ENCODE data around the gene JMJD6. TPM values are rescaled to one million over a fixed set of nuclear protein-coding genes. Genes with fewer than 3 reads are reported as not detected.

Gene JMJD6
- total RNA-seq, 1 donor from 2014 or later = 11.7 TPM

GRCh38 chr17:76679239-76679638 is 47.2 kb downstream of the JMJD6 start:
- DNase-seq (ENCODE audit: low read depth in 2 of 2) = no peak

- DNase-seq (ENCODE audit: low read depth in 2 of 2) = no peak
These were observed 48.1 kb downstream of the JMJD6 start for GRCh38 chr17:76678330-76678729.

GRCh38 chr17:76677406-76677805 is 49.0 kb downstream of the JMJD6 start:
- no peak for DNase-seq (ENCODE audit: low read depth in 2 of 2)

GRCh38 chr17:76676629-76677028 is 49.8 kb downstream of the JMJD6 start:
- DNase-seq (ENCODE audit: low read depth in 2 of 2) = no peak

GRCh38 chr17:76675648-76676047 is 50.8 kb downstream of the JMJD6 start:
- no peak for DNase-seq (ENCODE audit: low read depth in 2 of 2)

GRCh38 chr17:76674600-76674999 is 51.8 kb downstream of the JMJD6 start:
- DNase-seq (ENCODE audit: low read depth in 2 of 2) = no peak

GRCh38 chr17:76673729-76674128 is 52.7 kb downstream of the JMJD6 start:
- DNase-seq (ENCODE audit: low read depth in 2 of 2) = no peak

GRCh38 chr17:76672892-76673291 is 53.5 kb downstream of the JMJD6 start:
- DNase-seq (ENCODE audit: low read depth in 2 of 2) = no peak

- DNase-seq (ENCODE audit: low read depth in 2 of 2) = peak in 1 of 2 donors; percentile 26
These were observed 54.0 kb downstream of the JMJD6 start for GRCh38 chr17:76672270-76672851.

- no peak for DNase-seq (ENCODE audit: low read depth in 2 of 2)
These were observed 54.5 kb downstream of the JMJD6 start for GRCh38 chr17:76671912-76672262.

GRCh38 chr17:76671123-76671911 is 55.1 kb downstream of the JMJD6 start:
- peak; percentile 100 for DNase-seq (ENCODE audit: low read depth in 2 of 2)

GRCh38 chr17:76670718-76671122 is 55.7 kb downstream of the JMJD6 start:
- no peak for DNase-seq (ENCODE audit: low read depth in 2 of 2)

- peak in 1 of 2 donors; percentile 19 for DNase-seq (ENCODE audit: low read depth in 2 of 2)
These were observed 56.2 kb downstream of the JMJD6 start for GRCh38 chr17:76670020-76670717.

Other genes with a start within 250 kb of the JMJD6 start
- 11.7 and 17.3 TPM in 2 replicates for gene RHBDF2, start 225.2 kb downstream of the JMJD6 start, total RNA-seq
- 1.8 and 2.5 TPM in 2 replicates for gene CYGB, start 188.9 kb downstream of the JMJD6 start, total RNA-seq
- 0.39 and 0.89 TPM in 2 replicates for gene PRCD, start 186.6 kb downstream of the JMJD6 start, total RNA-seq
- gene ST6GALNAC2, start 140.7 kb downstream of the JMJD6 start, total RNA-seq = 0.13 and 0.25 TPM in 2 replicates
- gene ST6GALNAC1, start 82.8 kb downstream of the JMJD6 start, total RNA-seq = not detected in 2 replicates
- 140 and 141 TPM in 2 replicates for gene MXRA7, start 15.6 kb downstream of the JMJD6 start, total RNA-seq
- gene METTL23, start 233 bp upstream of the JMJD6 start, total RNA-seq = 17.5 and 22.1 TPM in 2 replicates
- gene SRSF2, start 10.7 kb upstream of the JMJD6 start, total RNA-seq = 184 and 229 TPM in 2 replicates
- 25.2 and 28.8 TPM in 2 replicates for gene MFSD11, start 11.5 kb upstream of the JMJD6 start, total RNA-seq
- gene MGAT5B, start 141.8 kb upstream of the JMJD6 start, total RNA-seq = 0.13 and 0.26 TPM in 2 replicates

Measured in dermis microvascular lymphatic vessel endothelial cell (primary cell).